ENCODE measurements around the gene SORCS2.

SORCS2 gene

GRCh38 chr4:7195546-7196287 is 3.4 kb downstream of the SORCS2 start:
- H3K4me3 ChIP-seq = no peak overlapping the region
- no peak overlapping the region for H3K27ac ChIP-seq
- DNase-seq (ENCODE audit: low spot score) = no peak
- TF ChIP-seq CTCF (IDR thresholded peaks at IDR 0.05) = no peak

GRCh38 chr4:7196288-7196651 is 3.9 kb downstream of the SORCS2 start:
- H3K4me3 ChIP-seq = no peak overlapping the region
- no peak overlapping the region for H3K27ac ChIP-seq
- no peak for TF ChIP-seq CTCF (IDR thresholded peaks at IDR 0.05)
- DNase-seq (ENCODE audit: low spot score) = peak; percentile 43

GRCh38 chr4:7196736-7197135 is 4.4 kb downstream of the SORCS2 start:
- Histone ChIP-seq H3K4me3 (no peak overlapping the region), H3K27ac (no peak overlapping the region)
- no peak for TF ChIP-seq CTCF (IDR thresholded peaks at IDR 0.05)
- DNase-seq (ENCODE audit: low spot score) = peak; percentile 24

GRCh38 chr4:7197910-7198309 is 5.6 kb downstream of the SORCS2 start:
- Histone ChIP-seq H3K27ac (no peak overlapping the region), H3K4me3 (no peak overlapping the region)
- DNase-seq (ENCODE audit: low spot score) = peak; percentile 31
- no peak for TF ChIP-seq CTCF (IDR thresholded peaks at IDR 0.05)

DNA sequence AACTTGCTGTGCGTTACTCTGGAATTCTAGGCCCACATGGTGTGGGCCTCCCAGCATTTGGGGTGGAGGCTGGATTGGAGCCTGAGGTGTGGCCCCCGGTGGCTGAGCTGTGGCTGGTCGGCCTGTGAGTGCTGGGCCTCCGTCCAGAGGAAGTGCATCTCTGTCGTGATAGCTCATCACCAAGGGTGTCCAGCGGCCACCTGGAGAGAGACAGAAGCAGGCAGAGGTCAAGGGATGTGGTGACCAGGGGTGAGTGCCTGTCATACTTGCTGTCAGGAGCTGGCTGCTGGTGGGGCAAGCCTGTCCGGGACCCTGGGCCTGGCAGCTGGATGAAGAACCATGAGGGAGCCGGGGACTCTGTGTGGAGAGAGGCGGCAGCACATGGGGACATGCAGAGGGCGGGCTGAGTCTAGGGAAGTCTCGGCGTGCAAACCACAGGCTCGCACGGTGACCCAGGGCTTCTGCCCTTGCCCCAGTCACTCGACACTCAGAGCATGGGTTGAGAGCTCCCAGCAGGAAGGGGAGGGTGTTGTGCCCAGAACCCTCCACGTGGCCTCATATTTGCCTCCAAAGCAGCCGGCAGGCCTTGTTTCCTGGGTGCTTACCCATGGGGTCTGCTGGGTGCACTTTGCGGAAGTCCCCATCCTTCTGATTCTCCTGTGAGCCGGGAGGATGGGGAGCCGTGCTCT is 6.2 kb downstream of the SORCS2 start:
- peak; percentile 62 for DNase-seq (ENCODE audit: low spot score)
- no peak overlapping the region for H3K4me3 ChIP-seq
- TF ChIP-seq CTCF (IDR thresholded peaks at IDR 0.05) = no peak
- H3K27ac ChIP-seq = no peak overlapping the region

DNA sequence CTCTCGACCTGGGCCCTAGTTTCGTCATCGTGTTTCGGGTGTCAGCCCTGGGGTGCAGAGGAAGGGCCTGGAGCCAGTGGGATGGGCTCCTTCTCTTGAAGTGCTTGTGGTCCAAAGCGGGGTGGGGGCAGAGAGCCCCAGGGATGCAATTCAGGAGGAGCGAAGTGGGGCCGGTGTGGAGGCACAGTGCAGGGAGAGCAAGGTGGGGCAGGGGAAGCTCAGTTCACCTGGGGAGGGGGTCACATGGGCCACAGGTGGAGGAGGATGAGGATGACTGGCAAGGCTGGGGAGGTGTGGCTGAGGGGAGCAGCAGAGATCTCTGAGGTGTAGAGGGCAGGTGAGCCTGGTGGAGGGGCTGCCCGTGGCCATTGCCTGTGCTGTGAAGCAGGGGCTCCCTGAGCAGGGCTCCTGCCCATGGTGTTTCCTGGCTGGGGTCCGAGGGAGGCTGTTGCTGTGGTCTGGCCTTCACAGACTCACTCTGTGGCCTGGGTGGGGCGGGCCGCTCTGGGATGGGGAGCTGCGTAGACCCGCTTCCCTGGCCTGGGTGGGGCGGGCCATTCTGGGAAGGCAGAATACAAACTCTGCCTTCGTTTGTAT is 6.9 kb downstream of the SORCS2 start:
- H3K4me3 ChIP-seq = no peak overlapping the region
- DNase-seq (ENCODE audit: low spot score) = peak; percentile 73
- no peak for TF ChIP-seq CTCF (IDR thresholded peaks at IDR 0.05)
- no peak overlapping the region for H3K27ac ChIP-seq
